Measurements from ENCODE around the gene CES3.

The CES3 gene

GRCh38 chr16:67014634-67015312 is 53.7 kb downstream of the CES3 start:
- H3K27me3 ChIP-seq (replicated peaks; ENCODE audit: insufficient read depth, low read length) = no peaks in the 10 kb centered on the region
- H3K79me2 ChIP-seq (ENCODE audit: low read length) = no peaks in the 10 kb centered on the region
- no peak overlapping the region for H3K27ac ChIP-seq (ENCODE audit: low read length)
- no peak overlapping the region for H2AFZ ChIP-seq (ENCODE audit: low read length)
- no peaks in the 10 kb centered on the region for H3F3A ChIP-seq (ENCODE audit: insufficient read depth, low read length)
- no peaks in the 10 kb centered on the region for H3K4me1 ChIP-seq (ENCODE audit: low read length)
- TF ChIP-seq EZH2 (optimal IDR thresholded peaks at IDR 0.05; ENCODE audit: low read depth, low read length) (no peak), EZH2phosphoT487 (IDR thresholded peaks at IDR 0.05; ENCODE audit: low read length) (no peak), CTCF (IDR thresholded peaks at IDR 0.05; ENCODE audit: low read length) (no peak)
- H3K4me2 ChIP-seq (ENCODE audit: low read depth, low read length) = peak overlapping the region; percentile 90
- no peak overlapping the region for H3K4me3 ChIP-seq (ENCODE audit: low read length)
- no peaks in the 10 kb centered on the region for H3K36me3 ChIP-seq (replicated peaks; ENCODE audit: insufficient read depth, low read length)
- H4K20me1 ChIP-seq (ENCODE audit: insufficient read depth, low read length) = no peaks in the 10 kb centered on the region
- no peaks in the 10 kb centered on the region for H3K9me2 ChIP-seq (replicated peaks; ENCODE audit: insufficient read depth, low read length)
- no peak for DNase-seq
- no peaks in the 10 kb centered on the region for H3K9me3 ChIP-seq (replicated peaks; ENCODE audit: insufficient read depth, low read length)
- H3K9ac ChIP-seq (ENCODE audit: low read length) = no peak overlapping the region; the same call in 1 of the 2 replicates

- Histone ChIP-seq H3K4me3 (ENCODE audit: low read length) (no peak overlapping the region), H3F3A (ENCODE audit: insufficient read depth, low read length) (no peaks in the 10 kb centered on the region), H3K36me3 (replicated peaks; ENCODE audit: insufficient read depth, low read length) (no peaks in the 10 kb centered on the region), H3K9me3 (replicated peaks; ENCODE audit: insufficient read depth, low read length) (no peaks in the 10 kb centered on the region), H3K27ac (ENCODE audit: low read length) (no peak overlapping the region), H3K4me1 (ENCODE audit: low read length) (no peaks in the 10 kb centered on the region), H3K9ac (ENCODE audit: low read length) (no peak overlapping the region), H4K20me1 (ENCODE audit: insufficient read depth, low read length) (no peaks in the 10 kb centered on the region), H3K79me2 (ENCODE audit: low read length) (no peaks in the 10 kb centered on the region), H3K27me3 (replicated peaks; ENCODE audit: insufficient read depth, low read length) (no peaks in the 10 kb centered on the region), H3K9me2 (replicated peaks; ENCODE audit: insufficient read depth, low read length) (no peaks in the 10 kb centered on the region), H2AFZ (ENCODE audit: low read length) (no peak overlapping the region), H3K4me2 (ENCODE audit: low read depth, low read length) (no peak overlapping the region)
- TF ChIP-seq EZH2 (optimal IDR thresholded peaks at IDR 0.05; ENCODE audit: low read depth, low read length) = no peak
- no peak for DNase-seq
Observed at GRCh38 chr16:67015313-67015731, 54.3 kb downstream of the CES3 start.

GRCh38 chr16:67016143-67016542 is 55.1 kb downstream of the CES3 start:
- Histone ChIP-seq H3K4me1 (ENCODE audit: low read length) (no peaks in the 10 kb centered on the region), H3K4me3 (ENCODE audit: low read length) (no peak overlapping the region), H3K27ac (ENCODE audit: low read length) (no peak overlapping the region), H3K9ac (ENCODE audit: low read length) (no peak overlapping the region), H3K79me2 (ENCODE audit: low read length) (no peaks in the 10 kb centered on the region), H3K27me3 (replicated peaks; ENCODE audit: insufficient read depth, low read length) (no peaks in the 10 kb centered on the region), H3K36me3 (replicated peaks; ENCODE audit: insufficient read depth, low read length) (no peaks in the 10 kb centered on the region), H3K9me2 (replicated peaks; ENCODE audit: insufficient read depth, low read length) (no peaks in the 10 kb centered on the region), H2AFZ (ENCODE audit: low read length) (no peak overlapping the region), H3F3A (ENCODE audit: insufficient read depth, low read length) (no peaks in the 10 kb centered on the region), H4K20me1 (ENCODE audit: insufficient read depth, low read length) (no peaks in the 10 kb centered on the region), H3K4me2 (ENCODE audit: low read depth, low read length) (no peak overlapping the region), H3K9me3 (replicated peaks; ENCODE audit: insufficient read depth, low read length) (no peaks in the 10 kb centered on the region)
- DNase-seq = no peak
- no peak for TF ChIP-seq CTCF (IDR thresholded peaks at IDR 0.05; ENCODE audit: low read length)
- TF ChIP-seq EZH2 (optimal IDR thresholded peaks at IDR 0.05; ENCODE audit: low read depth, low read length) = no peak
- TF ChIP-seq EZH2phosphoT487 (IDR thresholded peaks at IDR 0.05; ENCODE audit: low read length) = no peak

GRCh38 chr16:67016681-67017420 is 55.8 kb downstream of the CES3 start:
- Histone ChIP-seq H2AFZ (ENCODE audit: low read length) (no peak overlapping the region), H3K36me3 (replicated peaks; ENCODE audit: insufficient read depth, low read length) (no peaks in the 10 kb centered on the region), H3K4me3 (ENCODE audit: low read length) (no peak overlapping the region), H3K4me1 (ENCODE audit: low read length) (no peaks in the 10 kb centered on the region), H3K4me2 (ENCODE audit: low read depth, low read length) (no peak overlapping the region), H3K9ac (ENCODE audit: low read length) (no peak overlapping the region), H3K9me3 (replicated peaks; ENCODE audit: insufficient read depth, low read length) (no peaks in the 10 kb centered on the region), H3K79me2 (ENCODE audit: low read length) (no peaks in the 10 kb centered on the region), H3K9me2 (replicated peaks; ENCODE audit: insufficient read depth, low read length) (no peaks in the 10 kb centered on the region), H3F3A (ENCODE audit: insufficient read depth, low read length) (no peaks in the 10 kb centered on the region), H3K27me3 (replicated peaks; ENCODE audit: insufficient read depth, low read length) (no peaks in the 10 kb centered on the region), H3K27ac (ENCODE audit: low read length) (no peak overlapping the region), H4K20me1 (ENCODE audit: insufficient read depth, low read length) (no peaks in the 10 kb centered on the region)
- TF ChIP-seq CTCF (IDR thresholded peaks at IDR 0.05; ENCODE audit: low read length) (no peak), EZH2phosphoT487 (IDR thresholded peaks at IDR 0.05; ENCODE audit: low read length) (no peak), EZH2 (optimal IDR thresholded peaks at IDR 0.05; ENCODE audit: low read depth, low read length) (no peak)
- no peak for DNase-seq

All from MM.1S (cell line).